Stimulated activated CD4-positive, alpha-beta T cell treated with anti-CD3 and anti-CD28 coated beads, Interleukin-4, amount 100 ng/mL, for 1 hour (primary cell): ENCODE measurements around the gene TBC1D10A.
A peak's percentile ranks its signal among the peaks of the same experiment; 100 is the strongest.

ENCODE experiments used
- DNase-seq: peaks from one replicate; pipeline ENCODE4 v3.0.0-alpha.2; 2020

TBC1D10A gene

GRCh38 chr22:30297991-30298701 lies 28.6 kb downstream of the TBC1D10A start:
- DNase-seq: no peak

- no peak for DNase-seq
Measured at GRCh38 chr22:30297276-30297990, 29.3 kb downstream of the TBC1D10A start.

- no peak for DNase-seq
Measured at GRCh38 chr22:30296833-30297232, 29.9 kb downstream of the TBC1D10A start.

GRCh38 chr22:30296324-30296723 lies 30.4 kb downstream of the TBC1D10A start:
- no peak for DNase-seq

- no peak for DNase-seq
Measured at GRCh38 chr22:30295576-30295975, 31.2 kb downstream of the TBC1D10A start.

GRCh38 chr22:30294830-30295229 lies 31.9 kb downstream of the TBC1D10A start:
- no peak for DNase-seq

- no peak for DNase-seq
Measured at GRCh38 chr22:30294066-30294465, 32.7 kb downstream of the TBC1D10A start.

- DNase-seq: no peak
Measured at GRCh38 chr22:30293026-30293425, 33.7 kb downstream of the TBC1D10A start.

- DNase-seq: no peak
Measured at GRCh38 chr22:30292069-30292970, 34.4 kb downstream of the TBC1D10A start.

GRCh38 chr22:30291058-30291892 lies 35.5 kb downstream of the TBC1D10A start:
- no peak for DNase-seq

GRCh38 chr22:30290342-30291057 lies 36.2 kb downstream of the TBC1D10A start:
- no peak for DNase-seq

- no peak for DNase-seq
Measured at GRCh38 chr22:30289980-30290313, 36.8 kb downstream of the TBC1D10A start.

- DNase-seq: peak; percentile 87
Measured at GRCh38 chr22:30289141-30289979, 37.4 kb downstream of the TBC1D10A start, which contains the start of gene CASTOR1. CASTOR1 (minus strand) TSS chr22:30289505; CDS start chr22:30289497, 8 bp downstream.

- DNase-seq: no peak
Measured at GRCh38 chr22:30288419-30289140, 38.2 kb downstream of the TBC1D10A start.

- peak; percentile 89 for DNase-seq
Measured at GRCh38 chr22:30287648-30288418, 38.9 kb downstream of the TBC1D10A start.

- peak; percentile 88 for DNase-seq
Measured at GRCh38 chr22:30286813-30287647, 39.7 kb downstream of the TBC1D10A start.

- DNase-seq: no peak
Measured at GRCh38 chr22:30286331-30286730, 40.4 kb downstream of the TBC1D10A start.

- DNase-seq: no peak
Measured at GRCh38 chr22:30285846-30286200, 40.9 kb downstream of the TBC1D10A start.
